Measurements from ENCODE around the gene FEZ2. TPM values are rescaled to one million over a fixed set of nuclear protein-coding genes. Genes with fewer than 3 reads are reported as not detected.

FEZ2 gene
- total and polyA plus RNA-seq, 9 of the 15 experiments (the other 6 are each of a cell fraction or from before 2014, with no cell fraction given) = 9.9 to 35.5 (median 20.1) TPM

GRCh38 chr2:36568516-36569246 lies 29.3 kb downstream of the FEZ2 start (continued):
- TF ChIP-seq THAP12 (CRISPR knock-in tag; IDR thresholded peaks at IDR 0.05) (no peak), IRF2 (CRISPR knock-in tag; IDR thresholded peaks at IDR 0.05) (no peak), BRF1 (IDR thresholded peaks at IDR 0.05; ENCODE audit: borderline replicate concordance, extremely low read depth, insufficient read length) (no peak), ZNF232 (CRISPR knock-in tag; IDR thresholded peaks at IDR 0.05) (no peak), ZNF140 (CRISPR knock-in tag; IDR thresholded peaks at IDR 0.05) (no peak), ATF6 (CRISPR knock-in tag; IDR thresholded peaks at IDR 0.05) (no peak), CBX5 (IDR thresholded peaks at IDR 0.05; ENCODE audit: borderline replicate concordance, low read depth) (no peak), DMBX1 (CRISPR knock-in tag; IDR thresholded peaks at IDR 0.05; ENCODE audit: borderline replicate concordance) (no peak)

All from K562 (cell line).